ENCODE data around the gene FRMD4A.

DNA sequence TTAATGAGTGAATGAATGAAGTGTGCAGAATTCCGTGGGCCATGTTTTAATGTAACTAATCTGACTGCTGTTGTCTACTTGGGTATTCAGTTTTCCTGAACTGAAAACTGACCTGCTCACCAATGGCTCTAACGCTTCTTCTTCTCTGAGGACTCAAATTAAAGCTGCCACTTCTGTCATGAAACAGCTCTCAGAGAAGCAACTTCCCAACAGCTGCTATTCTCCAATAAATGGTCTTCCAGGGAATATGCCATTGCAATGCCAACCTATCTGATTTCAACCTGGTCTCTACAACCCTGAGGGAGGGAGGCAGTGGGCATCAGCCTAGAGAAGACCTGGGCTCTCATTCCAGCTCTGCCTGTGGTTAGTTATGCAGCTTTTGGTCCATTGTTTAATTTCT, 69.4 kb downstream of the FRMD4A start:
- TF ChIP-seq, protein P1, sequence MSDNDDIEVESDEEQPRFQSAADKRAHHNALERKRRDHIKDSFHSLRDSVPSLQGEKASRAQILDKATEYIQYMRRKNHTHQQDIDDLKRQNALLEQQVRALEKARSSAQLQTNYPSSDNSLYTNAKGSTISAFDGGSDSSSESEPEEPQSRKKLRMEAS (IDR thresholded peaks at IDR 0.05), result no peak
- TF ChIP-seq TAF1 (IDR thresholded peaks at IDR 0.05; ENCODE audit: low read depth), result no peak
- no peak for TF ChIP-seq EGR1 (IDR thresholded peaks at IDR 0.05)
- TF ChIP-seq, protein P2, sequence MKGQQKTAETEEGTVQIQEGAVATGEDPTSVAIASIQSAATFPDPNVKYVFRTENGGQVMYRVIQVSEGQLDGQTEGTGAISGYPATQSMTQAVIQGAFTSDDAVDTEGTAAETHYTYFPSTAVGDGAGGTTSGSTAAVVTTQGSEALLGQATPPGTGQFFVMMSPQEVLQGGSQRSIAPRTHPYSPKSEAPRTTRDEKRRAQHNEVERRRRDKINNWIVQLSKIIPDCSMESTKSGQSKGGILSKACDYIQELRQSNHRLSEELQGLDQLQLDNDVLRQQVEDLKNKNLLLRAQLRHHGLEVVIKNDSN (IDR thresholded peaks at IDR 0.05), result no peak
- no peak for TF ChIP-seq YY1 (IDR thresholded peaks at IDR 0.05; ENCODE audit: low read depth)
- no peak for TF ChIP-seq EP300 (IDR thresholded peaks at IDR 0.05; ENCODE audit: borderline replicate concordance)
- TF ChIP-seq NFIC (IDR thresholded peaks at IDR 0.05), result no peak

Data from Ishikawa (cell line).